Measurements from ENCODE around the gene PDE12. TPM values are rescaled to one million over a fixed set of nuclear protein-coding genes. Genes with fewer than 3 reads are reported as not detected.
A peak's percentile ranks its signal among the peaks of the same experiment; 100 is the strongest.

Gene PDE12
- total and polyA plus RNA-seq, 4 donors: 3.1 to 15.4 (median 9.0) TPM

DNA sequence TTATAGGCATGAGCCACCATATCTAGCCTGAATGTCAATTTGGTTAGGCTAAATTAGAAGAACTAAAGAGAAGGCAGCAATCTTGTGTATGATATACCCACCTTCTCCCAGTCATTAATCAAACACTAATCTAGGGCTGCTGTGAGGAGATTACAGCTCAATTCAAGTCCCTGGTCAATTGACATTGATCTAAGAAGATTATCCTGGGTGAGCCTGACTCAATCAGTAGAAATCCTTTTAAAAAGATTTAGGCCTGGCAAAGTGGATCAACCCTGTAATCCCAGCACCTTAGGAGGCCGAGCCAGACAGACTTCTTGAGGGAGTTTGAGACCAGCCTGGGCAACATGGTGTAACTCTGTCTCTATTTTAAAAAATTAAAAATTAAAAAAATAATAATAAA is 9.5 kb upstream of the PDE12 start:
- Histone ChIP-seq H3K27me3 (ENCODE audit: control insufficient read depth in 1 of 2, insufficient read depth in 2 of 2, low read length in 1 of 2) (no peaks in the 10 kb centered on the region), H3K36me3 (ENCODE audit: control insufficient read depth in 1 of 2, insufficient read depth in 2 of 2, low read length in 1 of 2) (no peaks in the 10 kb centered on the region), H3K4me3 (ENCODE audit: low read length in 2 of 2) (no peak overlapping the region), H3K27ac (ENCODE audit: low read depth in 1 of 2, low read length in 2 of 2) (no peak overlapping the region), H3K9me3 (ENCODE audit: control insufficient read depth, low read length) (no peaks in the 10 kb centered on the region), H3K4me1 (ENCODE audit: control insufficient read depth in 1 of 2, insufficient read depth in 2 of 2, low read length in 2 of 2) (no peaks in the 10 kb centered on the region)
- WGBS, 2 donors: 93 to 95% methylated on average over 1 of the region's 1 CpG
- intact Hi-C loops (cut with DNase I): no loop called here
- ATAC-seq (ENCODE audit: low FRiP score) (no peak), DNase-seq (no peak)

DNA sequence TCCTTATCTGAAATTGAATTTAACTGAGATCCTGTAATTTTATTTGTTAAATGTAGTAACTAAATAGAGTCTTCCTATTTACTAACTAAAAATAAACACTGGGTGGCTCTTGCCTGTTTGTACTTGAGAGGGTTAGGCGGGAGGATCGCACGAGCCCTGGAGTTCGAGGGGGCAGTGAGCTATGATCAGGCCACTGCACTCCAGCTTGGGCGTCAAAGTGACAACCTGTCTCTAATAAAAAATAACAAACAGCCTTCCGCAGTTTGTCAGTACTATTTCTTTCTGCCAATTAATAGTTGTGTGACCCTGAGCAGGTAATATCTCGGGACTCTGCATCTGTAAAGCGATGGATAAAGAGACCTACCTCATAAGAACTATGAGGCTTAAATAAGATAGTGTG is 768 bp upstream of the PDE12 start:
- no peaks in the 10 kb centered on the region for H3K36me3 ChIP-seq (ENCODE audit: control insufficient read depth in 1 of 2, insufficient read depth in 2 of 2, low read length in 1 of 2)
- H3K9me3 ChIP-seq (ENCODE audit: control insufficient read depth, low read length): no peaks in the 10 kb centered on the region
- intact Hi-C loops (cut with DNase I): loop anchor here (5.0 to 10.0 kb wide), 3 partner anchors 37 to 391 kb away; partner anchors contain the start of genes DENND6A (in 1 of the 2) and IL17RD (in 1 of the 2)
- ATAC-seq (ENCODE audit: low FRiP score) (no peak), DNase-seq (no peak)
- peak overlapping the region in 1 of 2 donors; percentile 45 for H3K27ac ChIP-seq (ENCODE audit: low read depth in 1 of 2, low read length in 2 of 2)
- no peaks in the 10 kb centered on the region for H3K27me3 ChIP-seq (ENCODE audit: control insufficient read depth in 1 of 2, insufficient read depth in 2 of 2, low read length in 1 of 2)
- H3K4me1 ChIP-seq (ENCODE audit: control insufficient read depth in 1 of 2, insufficient read depth in 2 of 2, low read length in 2 of 2): no peaks in the 10 kb centered on the region
- peak overlapping the region; percentile 55 to 85 for H3K4me3 ChIP-seq (ENCODE audit: low read length in 2 of 2)
- WGBS, 2 donors: 45 to 46% methylated on average over 8 of the region's 8 CpGs

DNA sequence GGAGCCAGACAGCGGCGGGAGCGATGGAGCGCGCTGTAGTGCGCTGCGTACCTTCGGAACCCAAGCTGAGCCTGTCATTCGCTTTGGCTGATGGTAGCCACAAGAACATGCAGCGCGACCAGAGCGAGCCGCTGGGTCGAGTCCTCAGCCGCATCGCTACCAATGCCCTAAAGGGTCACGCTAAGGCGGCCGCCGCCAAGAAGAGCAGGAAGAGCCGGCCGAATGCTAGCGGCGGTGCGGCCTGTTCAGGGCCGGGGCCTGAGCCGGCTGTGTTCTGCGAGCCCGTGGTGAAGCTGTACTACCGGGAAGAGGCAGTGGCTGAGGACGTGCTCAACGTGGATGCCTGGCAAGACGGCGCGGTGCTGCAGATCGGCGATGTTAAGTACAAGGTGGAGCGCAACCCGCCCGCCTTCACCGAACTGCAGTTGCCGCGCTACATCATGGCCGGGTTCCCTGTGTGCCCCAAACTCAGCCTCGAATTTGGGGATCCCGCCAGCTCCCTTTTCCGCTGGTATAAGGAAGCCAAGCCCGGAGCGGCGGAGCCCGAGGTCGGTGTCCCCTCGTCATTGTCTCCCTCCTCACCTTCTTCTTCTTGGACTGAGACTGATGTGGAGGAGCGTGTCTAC is 498 bp downstream of the PDE12 start:
- WGBS, 2 donors: 0% methylated on average over 53 to 54 of the region's 54 CpGs
- intact Hi-C loops (cut with DNase I): loop anchor here (2.0 to 10.0 kb wide), 4 partner anchors 36 to 392 kb away; partner anchors contain the start of genes ARF4 (in 1 of the 2), DENND6A (in 1 of the 2) and IL17RD (in 1 of the 2)
- peak; percentile 75 for ATAC-seq (ENCODE audit: low FRiP score)
- Histone ChIP-seq H3K36me3 (ENCODE audit: control insufficient read depth in 1 of 2, insufficient read depth in 2 of 2, low read length in 1 of 2) (no peaks in the 10 kb centered on the region), H3K9me3 (ENCODE audit: control insufficient read depth, low read length) (no peaks in the 10 kb centered on the region), H3K27me3 (ENCODE audit: control insufficient read depth in 1 of 2, insufficient read depth in 2 of 2, low read length in 1 of 2) (no peaks in the 10 kb centered on the region), H3K4me3 (ENCODE audit: low read length in 2 of 2) (peak overlapping the region; percentile 45 to 85), H3K4me1 (ENCODE audit: control insufficient read depth in 1 of 2, insufficient read depth in 2 of 2, low read length in 2 of 2) (no peaks in the 10 kb centered on the region), H3K27ac (ENCODE audit: low read depth in 1 of 2, low read length in 2 of 2) (peak overlapping the region; percentile 45 to 46)
- peak in 1 of 2 donors; percentile 76 for DNase-seq

DNA sequence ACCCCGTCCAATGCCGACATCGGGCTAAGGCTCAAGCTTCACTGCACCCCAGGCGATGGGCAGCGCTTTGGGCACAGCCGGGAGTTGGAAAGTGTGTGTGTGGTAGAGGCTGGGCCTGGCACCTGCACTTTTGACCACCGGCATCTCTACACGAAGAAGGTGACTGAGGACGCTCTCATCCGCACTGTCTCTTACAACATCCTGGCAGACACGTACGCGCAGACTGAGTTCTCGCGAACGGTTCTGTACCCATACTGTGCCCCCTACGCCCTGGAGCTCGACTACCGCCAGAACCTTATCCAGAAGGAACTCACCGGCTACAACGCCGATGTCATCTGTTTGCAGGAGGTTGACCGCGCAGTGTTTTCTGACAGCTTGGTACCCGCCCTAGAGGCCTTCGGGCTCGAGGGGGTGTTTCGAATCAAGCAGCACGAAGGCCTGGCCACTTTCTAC is 1.0 kb downstream of the PDE12 start:
- Histone ChIP-seq H3K4me1 (ENCODE audit: control insufficient read depth in 1 of 2, insufficient read depth in 2 of 2, low read length in 2 of 2) (no peaks in the 10 kb centered on the region), H3K27me3 (ENCODE audit: control insufficient read depth in 1 of 2, insufficient read depth in 2 of 2, low read length in 1 of 2) (no peaks in the 10 kb centered on the region), H3K4me3 (ENCODE audit: low read length in 2 of 2) (peak overlapping the region; percentile 45 to 85), H3K9me3 (ENCODE audit: control insufficient read depth, low read length) (no peaks in the 10 kb centered on the region), H3K36me3 (ENCODE audit: control insufficient read depth in 1 of 2, insufficient read depth in 2 of 2, low read length in 1 of 2) (no peaks in the 10 kb centered on the region), H3K27ac (ENCODE audit: low read depth in 1 of 2, low read length in 2 of 2) (no peak overlapping the region)
- DNase-seq (no peak), ATAC-seq (ENCODE audit: low FRiP score) (peak; percentile 9)
- intact Hi-C loops (cut with DNase I): loop anchor here (2.0 to 10.0 kb wide), 4 partner anchors 35 to 392 kb away; partner anchors contain the start of genes ARF4 (in 1 of the 2), DENND6A (in 1 of the 2) and IL17RD (in 1 of the 2)
- 1% methylated on average over 29 of the region's 29 CpGs for WGBS, 2 donors

DNA sequence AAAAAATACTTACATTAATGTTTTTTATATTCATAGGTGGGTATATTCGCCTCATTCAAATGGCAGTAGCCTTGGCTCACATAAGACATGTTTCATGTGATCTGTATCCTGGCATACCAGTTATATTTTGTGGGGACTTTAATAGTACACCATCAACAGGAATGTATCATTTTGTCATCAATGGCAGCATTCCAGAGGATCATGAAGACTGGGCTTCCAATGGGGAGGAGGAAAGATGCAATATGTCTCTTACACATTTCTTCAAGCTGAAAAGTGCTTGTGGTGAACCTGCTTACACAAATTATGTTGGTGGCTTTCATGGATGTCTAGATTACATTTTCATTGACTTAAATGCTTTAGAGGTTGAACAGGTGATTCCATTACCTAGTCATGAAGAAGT is 3.5 kb downstream of the PDE12 start:
- H3K4me1 ChIP-seq (ENCODE audit: control insufficient read depth in 1 of 2, insufficient read depth in 2 of 2, low read length in 2 of 2): no peaks in the 10 kb centered on the region
- no peak overlapping the region for H3K4me3 ChIP-seq (ENCODE audit: low read length in 2 of 2)
- no peaks in the 10 kb centered on the region for H3K9me3 ChIP-seq (ENCODE audit: control insufficient read depth, low read length)
- ATAC-seq (ENCODE audit: low FRiP score) (no peak), DNase-seq (no peak)
- H3K36me3 ChIP-seq (ENCODE audit: control insufficient read depth in 1 of 2, insufficient read depth in 2 of 2, low read length in 1 of 2): no peaks in the 10 kb centered on the region
- H3K27ac ChIP-seq (ENCODE audit: low read depth in 1 of 2, low read length in 2 of 2): no peak overlapping the region
- no peaks in the 10 kb centered on the region for H3K27me3 ChIP-seq (ENCODE audit: control insufficient read depth in 1 of 2, insufficient read depth in 2 of 2, low read length in 1 of 2)
- WGBS, 2 donors: 88 to 94% methylated on average over 1 of the region's 1 CpG
- intact Hi-C loops (cut with DNase I): loop anchor here (5.0 to 10.0 kb wide), 3 partner anchors 33 to 395 kb away; partner anchors contain the start of genes DENND6A (in 1 of the 2) and IL17RD (in 1 of the 2)

DNA sequence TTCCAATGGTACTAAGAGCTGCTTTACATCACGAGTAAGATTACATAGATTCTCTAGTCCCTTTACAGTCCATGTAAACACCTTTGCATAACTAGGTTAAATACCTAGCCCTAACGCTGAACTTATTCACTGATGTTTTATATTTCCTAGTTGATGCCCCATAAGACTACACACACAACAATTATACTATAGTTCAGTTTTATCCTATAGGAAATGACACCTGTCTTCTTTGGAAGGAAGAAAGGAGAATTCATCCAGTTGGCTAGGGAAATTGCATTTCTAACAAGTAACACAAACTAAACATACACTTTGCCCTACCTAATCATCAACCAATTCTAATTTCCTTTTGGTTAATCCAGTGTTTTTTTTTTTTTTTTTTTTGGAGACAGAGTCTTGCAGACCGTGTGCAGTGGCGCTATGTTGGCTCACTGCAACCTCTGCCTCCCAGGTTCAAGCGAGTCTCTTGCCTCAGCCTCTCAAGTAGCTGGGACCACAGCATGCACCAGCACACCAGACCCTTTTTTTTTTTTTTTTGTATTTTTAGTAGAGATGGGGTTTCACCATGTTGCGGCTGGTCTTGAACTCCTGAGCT is 13.9 kb downstream of the PDE12 start:
- Histone ChIP-seq H3K27ac (ENCODE audit: low read depth in 1 of 2, low read length in 2 of 2) (no peak overlapping the region), H3K9me3 (ENCODE audit: control insufficient read depth, low read length) (no peaks in the 10 kb centered on the region), H3K27me3 (ENCODE audit: control insufficient read depth in 1 of 2, insufficient read depth in 2 of 2, low read length in 1 of 2) (no peaks in the 10 kb centered on the region), H3K36me3 (ENCODE audit: control insufficient read depth in 1 of 2, insufficient read depth in 2 of 2, low read length in 1 of 2) (no peaks in the 10 kb centered on the region), H3K4me3 (ENCODE audit: low read length in 2 of 2) (no peak overlapping the region), H3K4me1 (ENCODE audit: control insufficient read depth in 1 of 2, insufficient read depth in 2 of 2, low read length in 2 of 2) (peaks cover 0 to 2% of the 10 kb centered on the region in 2 donors)
- intact Hi-C loops (cut with DNase I): no loop called here
- DNase-seq: no peak
- no peak for ATAC-seq (ENCODE audit: low FRiP score)
- WGBS, 2 donors: 74 to 85% methylated on average over 5 to 6 of the region's 6 CpGs

DNA sequence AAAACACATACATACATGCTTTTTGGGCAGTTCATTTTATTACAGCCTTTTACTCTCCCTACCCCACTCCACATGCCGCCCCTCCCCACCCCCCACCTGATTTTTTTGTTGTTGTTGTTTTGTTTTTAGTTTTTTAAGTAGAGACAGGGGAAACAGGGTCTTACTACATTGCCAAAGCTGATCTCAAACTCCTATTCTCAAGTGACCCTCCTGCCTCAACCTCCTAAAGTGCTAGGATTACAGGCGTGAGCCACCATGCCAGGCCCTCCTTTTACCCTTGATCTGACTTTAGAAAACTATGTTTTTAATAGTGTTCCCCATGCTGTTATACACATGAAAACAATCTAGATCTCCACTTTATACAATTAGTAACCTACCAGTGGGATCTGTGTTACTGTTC is 14.8 kb downstream of the PDE12 start:
- Histone ChIP-seq H3K27ac (ENCODE audit: low read depth in 1 of 2, low read length in 2 of 2) (no peak overlapping the region), H3K4me3 (ENCODE audit: low read length in 2 of 2) (no peak overlapping the region), H3K4me1 (ENCODE audit: control insufficient read depth in 1 of 2, insufficient read depth in 2 of 2, low read length in 2 of 2) (peaks cover 0 to 2% of the 10 kb centered on the region in 2 donors), H3K27me3 (ENCODE audit: control insufficient read depth in 1 of 2, insufficient read depth in 2 of 2, low read length in 1 of 2) (no peaks in the 10 kb centered on the region), H3K36me3 (ENCODE audit: control insufficient read depth in 1 of 2, insufficient read depth in 2 of 2, low read length in 1 of 2) (no peaks in the 10 kb centered on the region), H3K9me3 (ENCODE audit: control insufficient read depth, low read length) (no peaks in the 10 kb centered on the region)
- intact Hi-C loops (cut with DNase I): no loop called here
- 95 to 98% methylated on average over 2 of the region's 2 CpGs for WGBS, 2 donors
- ATAC-seq (ENCODE audit: low FRiP score) (no peak), DNase-seq (no peak)

DNA sequence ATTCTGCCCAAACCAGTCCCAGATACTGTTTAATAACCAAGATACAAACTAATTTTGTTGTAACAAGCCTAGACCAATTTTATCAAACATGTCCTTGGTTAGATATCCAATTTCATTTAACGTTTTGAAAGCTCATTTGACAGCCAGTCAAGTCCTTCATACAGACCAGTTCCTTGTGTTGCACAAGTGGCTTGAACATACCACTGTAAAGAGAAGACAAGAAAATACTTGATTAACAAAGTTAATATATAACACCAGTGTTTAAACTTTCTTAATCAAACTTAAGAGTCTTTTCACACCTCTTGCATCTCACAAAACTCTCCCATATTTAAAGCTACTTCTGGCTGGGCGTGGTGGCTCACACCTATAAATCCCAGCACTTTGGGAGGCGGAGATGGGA is 16.0 kb downstream of the PDE12 start:
- 69 to 75% methylated on average over 3 of the region's 3 CpGs for WGBS, 2 donors
- no peak for DNase-seq
- Histone ChIP-seq H3K27me3 (ENCODE audit: control insufficient read depth in 1 of 2, insufficient read depth in 2 of 2, low read length in 1 of 2) (no peaks in the 10 kb centered on the region), H3K4me1 (ENCODE audit: control insufficient read depth in 1 of 2, insufficient read depth in 2 of 2, low read length in 2 of 2) (no peaks in the 10 kb centered on the region), H3K9me3 (ENCODE audit: control insufficient read depth, low read length) (no peaks in the 10 kb centered on the region), H3K36me3 (ENCODE audit: control insufficient read depth in 1 of 2, insufficient read depth in 2 of 2, low read length in 1 of 2) (no peaks in the 10 kb centered on the region), H3K4me3 (ENCODE audit: low read length in 2 of 2) (no peak overlapping the region), H3K27ac (ENCODE audit: low read depth in 1 of 2, low read length in 2 of 2) (no peak overlapping the region)
- no peak for ATAC-seq (ENCODE audit: low FRiP score)
- intact Hi-C loops (cut with DNase I): no loop called here

Measured in aorta (tissue), 5 donors.